Caco-2 (cell line): ENCODE measurements around the gene BOLA2. TPM values are rescaled to one million over a fixed set of nuclear protein-coding genes. Genes with fewer than 3 reads are reported as not detected.
"Not testable (repeated sequence)": the region's sequence is repeated elsewhere in the genome, so short reads cannot be mapped to it uniquely, and the experiment has no call there.

Source experiments
- BruUV-seq: library from RNA; stranded (reverse); fragments of 400-500 nt; replicated peaks from 2 replicates; lab custom pipeline; 2021; lab: Mats Ljungman, UMichigan
- CTCF ChIA-PET: fragments of 300-600 bp; sonication (Branson Sonifier 250); formaldehyde crosslinking; loops from one replicate; lab custom pipeline; 2022; ENCODE audit warnings: antibody characterized with exemption; lab: Charles Lee
- POLR2A ChIA-PET: fragments of 300-600 bp; sonication (Branson Sonifier 250); formaldehyde crosslinking; loops from one replicate; lab custom pipeline; 2022; ENCODE audit warnings: antibody characterized with exemption; lab: Charles Lee
- DNase-seq, 2 experiments: peaks; one replicate each; pipeline versions ENCODE4 v3.0.0 to v3.0.0-alpha.2; 2020 to 2022
- H3K27me3 ChIP-seq: replicated peaks from 2 replicates; pipeline ENCODE4 v1.6.0; 2011; ENCODE audit warnings: low read length; ENCODE audit not compliant: control insufficient read depth, insufficient read depth
- H3K36me3 ChIP-seq: 2 replicates; pipeline ENCODE4 v1.5.1; 2011; ENCODE audit warnings: low read length; ENCODE audit not compliant: control insufficient read depth, insufficient read depth
- H3K4me1 ChIP-seq: fragments of 250-450 bp; sonication (Bioruptor Pico); 2 replicates; pipeline ENCODE4 v1.5.1; 2020; ENCODE audit warnings: mild to moderate bottlenecking
- H3K4me3 ChIP-seq: 2 replicates; pipeline ENCODE4 v1.5.1; 2011; ENCODE audit warnings: low read depth, mild to moderate bottlenecking, control low read depth, low read length
- H3K9me3 ChIP-seq: fragments of 250-450 bp; sonication (Bioruptor Pico); 2 replicates; pipeline ENCODE4 v1.5.1; 2020; ENCODE audit warnings: mild to moderate bottlenecking, moderate library complexity
- H3K27ac Mint-ChIP-seq: one replicate; pipeline ENCODE4 v1.8.0; 2022; ENCODE audit warnings: mixed read lengths; ENCODE audit not compliant: unreplicated experiment
- H3K27me3 Mint-ChIP-seq: one replicate; pipeline ENCODE4 v1.8.0; 2022; ENCODE audit warnings: mixed read lengths; ENCODE audit not compliant: insufficient read depth, unreplicated experiment
- H3K36me3 Mint-ChIP-seq: one replicate; pipeline ENCODE4 v1.8.0; 2022; ENCODE audit warnings: mild to moderate bottlenecking, mixed read lengths; ENCODE audit not compliant: insufficient read depth, unreplicated experiment
- H3K4me1 Mint-ChIP-seq: one replicate; pipeline ENCODE4 v1.8.0; 2022; ENCODE audit warnings: low read depth, mixed read lengths; ENCODE audit not compliant: unreplicated experiment
- H3K4me3 Mint-ChIP-seq: one replicate; pipeline ENCODE4 v1.8.0; 2022; ENCODE audit warnings: mild to moderate bottlenecking, moderate library complexity, mixed read lengths; ENCODE audit not compliant: unreplicated experiment
- H3K9me3 Mint-ChIP-seq: one replicate; pipeline ENCODE4 v1.8.0; 2022; ENCODE audit warnings: mixed read lengths; ENCODE audit not compliant: unreplicated experiment
- intact Hi-C: fragments of 100-400 bp; cut with micrococcal nuclease; formaldehyde crosslinking; loops from one replicate; pipeline ENCODE4 v1.10.0; 2022; ENCODE audit not compliant: unreplicated experiment
- total RNA-seq: library from RNA; stranded (reverse); gene quantifications from 2 replicates; pipeline ENCODE4 v1.2.3, GENCODE V29; 2022

BOLA2 gene
- total RNA-seq, 1 experiment from 2014 or later = 4.6 TPM

GRCh38 chr16:29465985-29466824 is 12.1 kb upstream of the BOLA2 start:
- H3K27me3 ChIP-seq, H3K9me3 Mint-ChIP-seq, BruUV-seq, H3K4me3 ChIP-seq, H3K4me1 ChIP-seq, H3K36me3 Mint-ChIP-seq, H3K4me3 Mint-ChIP-seq, H3K36me3 ChIP-seq, H3K27me3 Mint-ChIP-seq, H3K9me3 ChIP-seq, H3K27ac Mint-ChIP-seq, POLR2A ChIA-PET, intact Hi-C loops, H3K4me1 Mint-ChIP-seq, CTCF ChIA-PET, DNase-seq: not testable (repeated sequence)

- H3K9me3 ChIP-seq, H3K36me3 ChIP-seq, DNase-seq, H3K9me3 Mint-ChIP-seq, POLR2A ChIA-PET, CTCF ChIA-PET, BruUV-seq, intact Hi-C loops, H3K36me3 Mint-ChIP-seq, H3K4me3 ChIP-seq, H3K4me3 Mint-ChIP-seq, H3K4me1 ChIP-seq, H3K4me1 Mint-ChIP-seq, H3K27ac Mint-ChIP-seq, H3K27me3 Mint-ChIP-seq, H3K27me3 ChIP-seq: not testable (repeated sequence)
Observed at GRCh38 chr16:29460647-29461030, 6.5 kb upstream of the BOLA2 start.

- H3K36me3 Mint-ChIP-seq, H3K9me3 Mint-ChIP-seq, BruUV-seq, H3K4me1 Mint-ChIP-seq, POLR2A ChIA-PET, H3K4me3 Mint-ChIP-seq, H3K36me3 ChIP-seq, H3K4me3 ChIP-seq, H3K27ac Mint-ChIP-seq, H3K27me3 ChIP-seq, H3K4me1 ChIP-seq, H3K9me3 ChIP-seq, H3K27me3 Mint-ChIP-seq, DNase-seq, CTCF ChIA-PET, intact Hi-C loops: not testable (repeated sequence)
Observed at GRCh38 chr16:29459706-29460646, 5.8 kb upstream of the BOLA2 start, which contains the start of gene SULT1A4. SULT1A4 (plus strand) TSS chr16:29459913; CDS start chr16:29461386, 1,473 bp downstream.

GRCh38 chr16:29457660-29458059 is 3.5 kb upstream of the BOLA2 start:
- H3K36me3 Mint-ChIP-seq, intact Hi-C loops, CTCF ChIA-PET, H3K4me1 ChIP-seq, H3K27me3 ChIP-seq, H3K4me3 ChIP-seq, H3K4me1 Mint-ChIP-seq, DNase-seq, H3K4me3 Mint-ChIP-seq, BruUV-seq, H3K27me3 Mint-ChIP-seq, H3K9me3 ChIP-seq, H3K36me3 ChIP-seq, H3K27ac Mint-ChIP-seq, POLR2A ChIA-PET, H3K9me3 Mint-ChIP-seq: not testable (repeated sequence)

- H3K4me1 ChIP-seq, POLR2A ChIA-PET, H3K4me3 Mint-ChIP-seq, H3K27ac Mint-ChIP-seq, H3K4me3 ChIP-seq, H3K9me3 ChIP-seq, H3K27me3 ChIP-seq, BruUV-seq, H3K36me3 ChIP-seq, DNase-seq, H3K4me1 Mint-ChIP-seq, H3K36me3 Mint-ChIP-seq, H3K9me3 Mint-ChIP-seq, H3K27me3 Mint-ChIP-seq, CTCF ChIA-PET, intact Hi-C loops: not testable (repeated sequence)
Observed at GRCh38 chr16:29454828-29455227, 677 bp upstream of the BOLA2 start.

- H3K9me3 Mint-ChIP-seq, H3K36me3 ChIP-seq, H3K4me1 Mint-ChIP-seq, H3K9me3 ChIP-seq, H3K27ac Mint-ChIP-seq, DNase-seq, BruUV-seq, H3K4me1 ChIP-seq, intact Hi-C loops, H3K36me3 Mint-ChIP-seq, H3K4me3 ChIP-seq, H3K27me3 ChIP-seq, POLR2A ChIA-PET, H3K27me3 Mint-ChIP-seq, H3K4me3 Mint-ChIP-seq, CTCF ChIA-PET: not testable (repeated sequence)
Observed at GRCh38 chr16:29453754-29454153, 397 bp downstream of the BOLA2 start.
